ENCODE measurements around the gene BLM. TPM values are rescaled to one million over a fixed set of nuclear protein-coding genes. Genes with fewer than 3 reads are reported as not detected.

BLM gene
- total and polyA plus RNA-seq, 2 of the 13 experiments (the other 11 are each of a cell fraction or from before 2014, with no cell fraction given), result 5.1 to 11.8 TPM

- TF ChIP-seq PRDM10 (CRISPR knock-in tag; IDR thresholded peaks at IDR 0.05; ENCODE audit: low read depth), result no peak
Measured at GRCh38 chr15:90697175-90697574, 20.0 kb upstream of the BLM start (continued).

GRCh38 chr15:90698629-90699028 is 18.5 kb upstream of the BLM start:
- FAIRE-seq, result no peak
- DNase-seq (ENCODE audit: low spot score), result no peak

GRCh38 chr15:90701048-90701447 is 16.1 kb upstream of the BLM start:
- no peaks in the 10 kb centered on the region for H3K27me3 ChIP-seq (ENCODE audit: control insufficient read depth in 1 of 2, insufficient read depth in 2 of 2, low read length in 2 of 2)
- no peaks in the 10 kb centered on the region for H3K9me3 ChIP-seq (ENCODE audit: low read length)
- no peaks in the 10 kb centered on the region for H3K36me3 ChIP-seq (replicated peaks in 1 of 2; ENCODE audit: control insufficient read depth in 1 of 2, insufficient read depth in 2 of 2, low read length in 2 of 2)
- no peak overlapping the region for H3K4me3 ChIP-seq (replicated peaks in 1 of 3; ENCODE audit: insufficient read depth in 1 of 3, low read depth in 2 of 3, low read length in 3 of 3)
- WGBS (ENCODE audit: low lambda C conversion rate), result 68% methylated on average over 2 of the region's 2 CpGs
- no peaks in the 10 kb centered on the region for H4K20me1 ChIP-seq (ENCODE audit: insufficient read depth, low read length)
- no peak for DNase-seq (ENCODE audit: low spot score)
- CTCF ChIA-PET (ENCODE audit: low intra/inter-chr PET ratio, low total read pairs), result no interaction called here
- BruUV-seq (replicated peaks), result no TSS peak
- no peak overlapping the region for H3K27ac ChIP-seq (ENCODE audit: extremely low read length, insufficient read depth, low read length)
- FAIRE-seq, result no peak
- no peak for ATAC-seq
- H3K79me2 ChIP-seq (ENCODE audit: insufficient read depth, low read length), result no peaks in the 10 kb centered on the region
- no peak overlapping the region for H3K4me2 ChIP-seq (ENCODE audit: low read depth, low read length)
- H2AFZ ChIP-seq (ENCODE audit: low read length), result no peak overlapping the region
- H3K9ac ChIP-seq (ENCODE audit: insufficient read depth, low read depth, low read length), result no peak overlapping the region
- POLR2A ChIA-PET, result no interaction called here
- intact Hi-C loops (cut with micrococcal nuclease; ENCODE audit: unreplicated experiment), result no loop called here
- in situ Hi-C loops (cut with HindIII; ENCODE audit: extremely low pct_ligation_motif_present, low pct_unique_long_range_greater_than_20kb), result no loop called here
- no peaks in the 10 kb centered on the region for H3K4me1 ChIP-seq (ENCODE audit: insufficient read depth, low read length)
- TF ChIP-seq ZNF451 (CRISPR knock-in tag; IDR thresholded peaks at IDR 0.05) (no peak), HHEX (CRISPR knock-in tag; IDR thresholded peaks at IDR 0.05) (no peak), ZMAT3 (CRISPR knock-in tag; conservative IDR thresholded peaks at IDR 0.05) (no peak), SNAPC4 (CRISPR knock-in tag; IDR thresholded peaks at IDR 0.05) (no peak), SIX4 (CRISPR knock-in tag; IDR thresholded peaks at IDR 0.05) (no peak), ZNF484 (CRISPR knock-in tag; IDR thresholded peaks at IDR 0.05; ENCODE audit: borderline replicate concordance, low read depth) (no peak)

More at GRCh38 chr15:90698629-90699028, 18.5 kb upstream of the BLM start:
- H3K4me1 ChIP-seq (ENCODE audit: insufficient read depth, low read length), result no peaks in the 10 kb centered on the region
- no peaks in the 10 kb centered on the region for H3K36me3 ChIP-seq (replicated peaks in 1 of 2; ENCODE audit: control insufficient read depth in 1 of 2, insufficient read depth in 2 of 2, low read length in 2 of 2)
- in situ Hi-C loops (cut with HindIII; ENCODE audit: extremely low pct_ligation_motif_present, low pct_unique_long_range_greater_than_20kb) (no loop called here), intact Hi-C loops (cut with micrococcal nuclease; ENCODE audit: unreplicated experiment) (no loop called here)
- H3K9ac ChIP-seq (ENCODE audit: insufficient read depth, low read depth, low read length), result no peak overlapping the region
- WGBS (ENCODE audit: low lambda C conversion rate), result 79% methylated on average over 3 of the region's 3 CpGs
- H3K4me2 ChIP-seq (ENCODE audit: low read depth, low read length), result no peak overlapping the region
- TF ChIP-seq HOXA7 (CRISPR knock-in tag; IDR thresholded peaks at IDR 0.05), result no peak
- TF ChIP-seq ZNF570 (CRISPR knock-in tag; IDR thresholded peaks at IDR 0.05; ENCODE audit: borderline replicate concordance), result no peak
- TF ChIP-seq FOXP1 (IDR thresholded peaks at IDR 0.05), result no peak
- no peak for TF ChIP-seq FOXP1 (CRISPR knock-in tag; IDR thresholded peaks at IDR 0.05)
- no peak for TF ChIP-seq ZNF124 (CRISPR knock-in tag; IDR thresholded peaks at IDR 0.05)
- no peaks in the 10 kb centered on the region for H3K27me3 ChIP-seq (ENCODE audit: control insufficient read depth in 1 of 2, insufficient read depth in 2 of 2, low read length in 2 of 2)
- CTCF ChIA-PET (ENCODE audit: low intra/inter-chr PET ratio, low total read pairs), result no interaction called here
- H3K27ac ChIP-seq (ENCODE audit: extremely low read length, insufficient read depth, low read length), result no peak overlapping the region
- ATAC-seq, result no peak
- H4K20me1 ChIP-seq (ENCODE audit: insufficient read depth, low read length), result no peaks in the 10 kb centered on the region
- POLR2A ChIA-PET, result no interaction called here
- H2AFZ ChIP-seq (ENCODE audit: low read length), result no peak overlapping the region
- H3K9me3 ChIP-seq (ENCODE audit: low read length), result no peaks in the 10 kb centered on the region
- no peak overlapping the region for H3K4me3 ChIP-seq (replicated peaks in 1 of 3; ENCODE audit: insufficient read depth in 1 of 3, low read depth in 2 of 3, low read length in 3 of 3)
- no peaks in the 10 kb centered on the region for H3K79me2 ChIP-seq (ENCODE audit: insufficient read depth, low read length)
- BruUV-seq (replicated peaks), result no TSS peak

All from HepG2 (cell line).